Measurements from ENCODE around the gene ABHD17A.

GRCh38 chr19:1866693-1867348 lies 18.5 kb downstream of the ABHD17A start:
- TF ChIP-seq, protein P1, sequence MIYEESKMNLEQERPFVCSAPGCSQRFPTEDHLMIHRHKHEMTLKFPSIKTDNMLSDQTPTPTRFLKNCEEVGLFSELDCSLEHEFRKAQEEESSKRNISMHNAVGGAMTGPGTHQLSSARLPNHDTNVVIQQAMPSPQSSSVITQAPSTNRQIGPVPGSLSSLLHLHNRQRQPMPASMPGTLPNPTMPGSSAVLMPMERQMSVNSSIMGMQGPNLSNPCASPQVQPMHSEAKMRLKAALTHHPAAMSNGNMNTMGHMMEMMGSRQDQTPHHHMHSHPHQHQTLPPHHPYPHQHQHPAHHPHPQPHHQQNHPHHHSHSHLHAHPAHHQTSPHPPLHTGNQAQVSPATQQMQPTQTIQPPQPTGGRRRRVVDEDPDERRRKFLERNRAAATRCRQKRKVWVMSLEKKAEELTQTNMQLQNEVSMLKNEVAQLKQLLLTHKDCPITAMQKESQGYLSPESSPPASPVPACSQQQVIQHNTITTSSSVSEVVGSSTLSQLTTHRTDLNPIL (CRISPR knock-in tag; IDR thresholded peaks at IDR 0.05; ENCODE audit: low read depth), result no peak
- TF ChIP-seq PATZ1 (CRISPR knock-in tag; IDR thresholded peaks at IDR 0.05; ENCODE audit: borderline replicate concordance) (no peak), ZC3H10 (CRISPR knock-in tag; IDR thresholded peaks at IDR 0.05) (no peak), BACH2 (CRISPR knock-in tag; IDR thresholded peaks at IDR 0.05; ENCODE audit: borderline replicate concordance) (no peak), PPARA (CRISPR knock-in tag; IDR thresholded peaks at IDR 0.05; ENCODE audit: borderline replicate concordance) (no peak)
